NCI-H2227 (cell line): ENCODE results near the gene NBL1.

ENCODE experiments used
- DNase-seq: peaks from one replicate; lab custom pipeline; 2025; ENCODE audit not compliant: unreplicated experiment; lab: John Stamatoyannopoulos, UW

The NBL1 gene

DNA sequence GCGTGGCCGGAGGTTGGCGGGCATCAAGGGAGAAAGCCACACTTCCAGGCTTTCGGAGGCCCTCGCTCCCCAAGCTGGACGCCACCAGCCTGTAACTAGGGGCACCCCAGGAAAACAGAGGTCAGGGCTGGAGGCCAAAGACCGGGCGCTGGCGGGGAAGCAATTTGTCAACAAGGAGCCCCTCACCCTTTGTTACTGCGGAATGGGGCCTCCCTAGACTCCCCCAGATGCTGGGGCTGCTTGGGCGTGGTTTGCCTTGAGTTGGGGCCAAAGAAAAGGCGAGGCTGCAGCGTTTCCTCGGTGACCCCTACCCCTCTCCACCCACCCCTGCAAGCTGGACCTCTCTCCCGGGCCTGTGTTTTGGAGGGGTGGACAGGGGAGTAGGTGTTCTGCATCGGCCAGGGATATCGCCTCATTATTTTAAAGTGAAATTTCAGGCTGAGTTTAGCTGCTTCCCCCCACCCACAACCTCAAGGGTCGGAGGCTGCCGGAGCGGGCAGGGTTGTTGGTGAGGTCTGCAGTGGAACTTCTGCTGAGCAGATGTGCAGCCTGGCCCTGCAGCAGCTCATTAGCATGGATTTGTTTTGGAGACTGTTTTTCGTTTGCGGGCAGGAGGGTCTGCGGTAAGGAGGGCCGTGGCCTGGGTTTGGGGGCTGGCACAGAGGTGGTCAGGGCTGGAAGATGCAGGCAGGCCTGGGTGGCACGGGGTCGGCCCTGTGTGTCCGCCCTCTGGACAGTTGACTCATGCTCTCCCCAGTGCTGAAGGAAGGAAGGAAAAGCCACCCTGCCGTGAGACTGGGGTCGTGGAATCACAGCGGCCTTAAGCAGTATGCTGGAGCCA, 1.5 kb downstream of the NBL1 start:
- no peak for DNase-seq

GRCh38 chr1:19646377-19647319, 2.5 kb downstream of the NBL1 start:
- no peak for DNase-seq

- no peak for DNase-seq
Observed at GRCh38 chr1:19647643-19648042, 3.5 kb downstream of the NBL1 start.

DNA sequence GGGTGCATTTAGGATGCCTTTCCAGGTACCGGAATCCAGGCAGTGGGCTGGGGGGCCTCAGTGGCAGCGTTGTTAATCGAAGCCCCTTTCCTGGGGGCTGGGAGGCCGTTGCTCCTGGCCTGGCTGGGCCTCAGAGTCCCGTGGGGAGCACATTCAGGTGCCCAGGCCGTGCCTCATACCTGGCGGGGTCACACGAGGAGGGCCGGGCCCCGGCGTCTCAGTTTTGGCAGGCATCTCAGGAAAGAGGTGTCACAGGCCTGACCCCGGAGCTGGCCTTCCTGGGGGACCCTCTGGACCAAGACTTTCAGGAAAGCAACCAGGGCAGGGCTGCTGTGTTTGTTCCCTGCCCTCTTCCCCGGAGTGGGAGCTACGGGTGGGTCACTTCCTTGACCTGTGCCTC, 4.1 kb downstream of the NBL1 start:
- DNase-seq: no peak

- DNase-seq: no peak
Observed at GRCh38 chr1:19648689-19649088, 4.6 kb downstream of the NBL1 start.

DNA sequence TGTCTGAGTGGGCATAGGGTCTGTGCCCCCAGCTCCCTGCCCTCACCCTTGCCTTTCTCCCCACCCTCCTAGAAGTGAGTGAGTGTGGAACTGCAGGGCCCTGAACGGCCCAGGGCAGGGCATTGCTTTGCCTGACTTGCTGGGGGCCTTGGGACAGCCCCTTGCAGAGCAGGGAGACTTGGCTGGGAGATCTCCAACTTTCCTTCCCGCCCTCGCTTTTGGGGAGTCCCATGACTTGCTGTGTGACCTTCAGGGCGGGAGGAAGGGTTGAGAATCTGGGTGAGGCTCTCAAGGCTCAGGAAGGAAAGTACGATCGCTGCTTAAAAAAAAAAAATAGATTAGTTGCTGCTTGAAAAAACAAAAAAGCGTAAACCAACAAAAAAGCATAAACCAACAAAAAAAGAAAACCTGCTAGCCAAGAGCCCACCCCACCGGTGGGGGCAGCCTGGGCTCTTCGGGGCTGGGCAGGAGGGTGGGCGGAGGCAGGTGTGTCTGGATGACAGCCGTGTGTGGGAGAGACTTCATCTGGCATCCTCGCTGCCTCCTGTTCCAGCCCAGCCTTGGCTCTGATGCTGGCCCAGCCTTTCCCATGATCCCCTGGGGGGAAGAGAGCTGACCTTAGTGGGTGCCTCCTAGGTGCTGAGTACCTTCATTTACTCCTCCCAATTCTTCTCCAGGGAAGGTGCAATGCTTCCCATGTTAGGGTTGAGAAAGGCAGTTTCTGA, 6.5 kb downstream of the NBL1 start:
- DNase-seq: no peak

GRCh38 chr1:19651141-19651737, 7.1 kb downstream of the NBL1 start:
- DNase-seq: peak; percentile 34

- no peak for DNase-seq
Observed at GRCh38 chr1:19654386-19654785, 10.3 kb downstream of the NBL1 start.

- DNase-seq: no peak
Observed at GRCh38 chr1:19654886-19655717, 11.0 kb downstream of the NBL1 start.

- no peak for DNase-seq
Observed at GRCh38 chr1:19655718-19656080, 11.6 kb downstream of the NBL1 start.

DNA sequence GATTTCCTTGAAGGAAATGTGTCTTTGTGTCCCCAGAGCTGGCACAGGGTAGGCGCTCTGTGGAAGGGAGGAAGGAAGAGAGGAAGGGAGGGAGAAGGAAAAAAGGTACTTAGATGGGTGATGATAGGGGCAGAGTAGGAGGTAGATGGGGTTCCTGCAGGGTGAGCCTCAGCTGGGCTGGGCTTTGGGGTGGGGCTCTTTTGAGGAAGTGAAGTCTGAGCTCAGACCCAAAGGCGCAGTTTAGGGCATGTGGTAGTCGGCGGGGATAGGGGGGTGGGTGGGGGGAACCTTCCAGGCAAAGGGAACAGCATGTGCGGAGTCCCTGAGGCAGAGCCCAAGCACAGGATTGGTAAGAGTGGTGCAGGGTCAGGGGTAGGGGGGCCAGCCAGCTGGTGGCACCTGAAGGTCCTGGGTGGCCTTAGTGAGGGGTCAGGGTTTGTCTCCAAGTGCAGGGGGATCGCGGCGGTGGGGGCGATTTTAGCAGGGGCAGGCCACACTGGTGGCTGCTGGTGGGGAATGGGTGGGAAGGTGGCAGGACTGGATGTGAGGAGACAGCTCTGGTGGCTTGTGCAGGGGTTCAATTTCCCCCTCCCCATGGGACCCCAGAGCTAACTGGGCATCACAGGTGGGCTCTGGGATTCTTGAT, 12.1 kb downstream of the NBL1 start:
- DNase-seq: no peak

- DNase-seq: peak; percentile 49
Observed at GRCh38 chr1:19656780-19657466, 12.8 kb downstream of the NBL1 start.

- no peak for DNase-seq
Observed at GRCh38 chr1:19657511-19657910, 13.4 kb downstream of the NBL1 start.

- no peak for DNase-seq
Observed at GRCh38 chr1:19658186-19658585, 14.1 kb downstream of the NBL1 start.

DNA sequence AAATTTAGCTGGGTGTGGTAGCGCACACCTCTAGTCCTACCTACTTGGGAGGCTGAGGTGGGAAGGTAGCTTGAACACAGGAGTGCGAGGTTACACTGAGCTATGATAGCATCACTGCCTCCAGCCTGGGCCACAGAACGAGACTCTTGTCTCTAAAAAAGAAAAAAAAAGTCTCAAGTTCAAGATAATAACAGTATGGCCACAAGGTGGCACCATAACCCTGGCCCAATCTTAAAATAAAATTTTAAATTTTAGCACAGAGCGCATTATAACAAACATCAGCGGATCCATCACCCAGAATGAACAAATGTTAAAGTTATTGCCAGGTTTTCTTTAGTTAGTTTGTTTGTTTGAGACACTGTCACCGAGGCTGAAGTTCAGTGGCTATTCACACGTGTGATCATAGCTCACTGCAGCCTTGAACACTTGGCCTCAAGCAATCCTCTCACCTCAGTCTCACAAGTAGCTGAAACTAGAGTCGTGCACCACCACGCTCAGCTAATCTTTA, 17.7 kb downstream of the NBL1 start:
- peak; percentile 48 for DNase-seq

DNA sequence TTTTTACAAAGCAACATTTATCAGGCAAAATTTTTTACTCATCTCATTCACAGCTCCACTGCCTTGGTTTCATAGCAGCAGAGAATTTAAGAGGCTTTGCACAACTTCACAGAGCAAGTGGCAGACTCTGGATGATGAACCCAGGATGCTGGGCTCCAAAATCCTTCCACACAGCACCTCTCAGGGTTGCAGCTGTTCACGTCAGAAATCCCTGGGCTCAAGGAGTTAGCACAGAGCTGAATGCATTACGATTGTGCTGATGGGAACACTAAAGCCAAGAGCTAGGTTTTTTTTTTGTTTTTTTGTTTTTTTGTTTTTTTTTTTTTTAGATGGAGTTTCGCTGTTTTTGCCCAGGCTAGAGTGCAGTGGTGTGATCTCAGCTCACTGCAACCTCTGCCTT, 18.2 kb downstream of the NBL1 start:
- DNase-seq: no peak

GRCh38 chr1:19664453-19665185, 20.5 kb downstream of the NBL1 start, which contains the start of gene HTR6:
Gene HTR6, plus strand, starts transcription at chr1:19664875. Its CDS starts 879 bp downstream, at chr1:19665754.
- DNase-seq: peak; percentile 55

DNA sequence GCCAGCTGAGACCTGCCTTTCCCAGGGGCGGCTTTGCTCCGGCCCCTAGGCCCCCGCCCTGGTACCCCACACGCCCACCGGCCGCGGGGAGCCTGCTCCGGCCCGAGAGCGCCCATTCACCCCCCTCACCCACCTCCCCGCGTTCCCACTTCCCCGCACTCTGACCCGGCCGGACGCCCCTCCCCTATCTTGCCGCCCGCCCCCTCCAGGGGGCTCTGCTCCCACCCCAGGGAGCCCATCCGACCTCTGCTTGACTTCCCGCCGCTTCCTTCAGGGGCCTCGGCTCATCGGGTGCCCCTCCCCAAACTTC, 21.0 kb downstream of the NBL1 start:
- no peak for DNase-seq
